ENCODE results near the gene SMAD1. TPM values are rescaled to one million over a fixed set of nuclear protein-coding genes. Genes with fewer than 3 reads are reported as not detected.

The SMAD1 gene
- total RNA-seq, 1 donor = 30.4 TPM

GRCh38 chr4:145551660-145552059 is 70.0 kb downstream of the SMAD1 start:
- DNase-seq (ENCODE audit: insufficient read length, low spot score, missing footprints) = no peak
- no peak for TF ChIP-seq CTCF (IDR thresholded peaks at IDR 0.05; ENCODE audit: extremely low read depth, low read depth, low read length)

GRCh38 chr4:145552181-145552822 is 70.6 kb downstream of the SMAD1 start:
- Histone ChIP-seq H3K9me3 (ENCODE audit: low read depth, low read length) (no peaks in the 10 kb centered on the region), H2AFZ (ENCODE audit: low read length) (no peak overlapping the region), H3K4me1 (ENCODE audit: insufficient read depth, low read length) (peaks cover 2% of the 10 kb centered on the region), H3K4me2 (ENCODE audit: insufficient read depth, low read length) (no peak overlapping the region), H3K4me3 (ENCODE audit: insufficient read depth, low read length) (no peak overlapping the region), H3K27me3 (ENCODE audit: insufficient read depth, low read length) (no peaks in the 10 kb centered on the region), H3K27ac (ENCODE audit: low read depth, low read length) (no peak overlapping the region), H3K36me3 (ENCODE audit: insufficient read depth, low read length) (no peaks in the 10 kb centered on the region), H3K79me2 (ENCODE audit: insufficient read depth, low read length) (no peaks in the 10 kb centered on the region), H4K20me1 (ENCODE audit: insufficient read depth, low read length) (no peaks in the 10 kb centered on the region)
- TF ChIP-seq CTCF (IDR thresholded peaks at IDR 0.05; ENCODE audit: extremely low read depth, low read depth, low read length) = no peak
- no peak for DNase-seq (ENCODE audit: insufficient read length, low spot score, missing footprints)

More at GRCh38 chr4:145551660-145552059, 70.0 kb downstream of the SMAD1 start:
- Histone ChIP-seq H3K4me1 (ENCODE audit: insufficient read depth, low read length) (peaks cover 2% of the 10 kb centered on the region), H3K4me3 (ENCODE audit: insufficient read depth, low read length) (no peak overlapping the region), H2AFZ (ENCODE audit: low read length) (no peak overlapping the region), H3K79me2 (ENCODE audit: insufficient read depth, low read length) (no peaks in the 10 kb centered on the region), H3K27me3 (ENCODE audit: insufficient read depth, low read length) (no peaks in the 10 kb centered on the region), H3K27ac (ENCODE audit: low read depth, low read length) (no peak overlapping the region), H3K4me2 (ENCODE audit: insufficient read depth, low read length) (no peak overlapping the region), H3K36me3 (ENCODE audit: insufficient read depth, low read length) (no peaks in the 10 kb centered on the region), H4K20me1 (ENCODE audit: insufficient read depth, low read length) (no peaks in the 10 kb centered on the region), H3K9me3 (ENCODE audit: low read depth, low read length) (no peaks in the 10 kb centered on the region)

GRCh38 chr4:145553375-145553774 is 71.7 kb downstream of the SMAD1 start:
- no peak overlapping the region for H3K4me2 ChIP-seq (ENCODE audit: insufficient read depth, low read length)
- DNase-seq (ENCODE audit: insufficient read length, low spot score, missing footprints) = no peak

GRCh38 chr4:145554691-145555090 is 73.0 kb downstream of the SMAD1 start:
- H3K79me2 ChIP-seq (ENCODE audit: insufficient read depth, low read length) = no peaks in the 10 kb centered on the region
- H3K27ac ChIP-seq (ENCODE audit: low read depth, low read length) = no peak overlapping the region
- no peaks in the 10 kb centered on the region for H3K36me3 ChIP-seq (ENCODE audit: insufficient read depth, low read length)

More at GRCh38 chr4:145553375-145553774, 71.7 kb downstream of the SMAD1 start:
- Histone ChIP-seq H3K27me3 (ENCODE audit: insufficient read depth, low read length) (no peaks in the 10 kb centered on the region), H3K27ac (ENCODE audit: low read depth, low read length) (no peak overlapping the region), H3K79me2 (ENCODE audit: insufficient read depth, low read length) (no peaks in the 10 kb centered on the region), H4K20me1 (ENCODE audit: insufficient read depth, low read length) (no peaks in the 10 kb centered on the region), H3K36me3 (ENCODE audit: insufficient read depth, low read length) (no peaks in the 10 kb centered on the region), H3K9me3 (ENCODE audit: low read depth, low read length) (no peaks in the 10 kb centered on the region), H3K4me3 (ENCODE audit: insufficient read depth, low read length) (no peak overlapping the region), H2AFZ (ENCODE audit: low read length) (no peak overlapping the region), H3K4me1 (ENCODE audit: insufficient read depth, low read length) (peaks cover 2% of the 10 kb centered on the region)
- TF ChIP-seq CTCF (IDR thresholded peaks at IDR 0.05; ENCODE audit: extremely low read depth, low read depth, low read length) = no peak

More at GRCh38 chr4:145554691-145555090, 73.0 kb downstream of the SMAD1 start:
- Histone ChIP-seq H3K4me3 (ENCODE audit: insufficient read depth, low read length) (no peak overlapping the region), H4K20me1 (ENCODE audit: insufficient read depth, low read length) (no peaks in the 10 kb centered on the region), H3K4me1 (ENCODE audit: insufficient read depth, low read length) (peaks cover 2% of the 10 kb centered on the region), H3K27me3 (ENCODE audit: insufficient read depth, low read length) (no peaks in the 10 kb centered on the region), H2AFZ (ENCODE audit: low read length) (no peak overlapping the region), H3K4me2 (ENCODE audit: insufficient read depth, low read length) (no peak overlapping the region), H3K9me3 (ENCODE audit: low read depth, low read length) (no peaks in the 10 kb centered on the region)
- DNase-seq (ENCODE audit: insufficient read length, low spot score, missing footprints) = no peak
- TF ChIP-seq CTCF (IDR thresholded peaks at IDR 0.05; ENCODE audit: extremely low read depth, low read depth, low read length) = no peak

Data from osteoblast (primary cell).